NCI-H510A treated with DMSO at 0.1 percent for 48 hours (cell line): ENCODE measurements around the gene EYS.
A peak's percentile ranks its signal among the peaks of the same experiment; 100 is the strongest.
"Not testable (repeated sequence)": the region's sequence is repeated elsewhere in the genome, so short reads cannot be mapped to it uniquely, and the experiment has no call there.

ENCODE experiments used
- DNase-seq: peaks from one replicate; lab custom pipeline; 2025; lab: John Stamatoyannopoulos, UW

EYS gene

DNA sequence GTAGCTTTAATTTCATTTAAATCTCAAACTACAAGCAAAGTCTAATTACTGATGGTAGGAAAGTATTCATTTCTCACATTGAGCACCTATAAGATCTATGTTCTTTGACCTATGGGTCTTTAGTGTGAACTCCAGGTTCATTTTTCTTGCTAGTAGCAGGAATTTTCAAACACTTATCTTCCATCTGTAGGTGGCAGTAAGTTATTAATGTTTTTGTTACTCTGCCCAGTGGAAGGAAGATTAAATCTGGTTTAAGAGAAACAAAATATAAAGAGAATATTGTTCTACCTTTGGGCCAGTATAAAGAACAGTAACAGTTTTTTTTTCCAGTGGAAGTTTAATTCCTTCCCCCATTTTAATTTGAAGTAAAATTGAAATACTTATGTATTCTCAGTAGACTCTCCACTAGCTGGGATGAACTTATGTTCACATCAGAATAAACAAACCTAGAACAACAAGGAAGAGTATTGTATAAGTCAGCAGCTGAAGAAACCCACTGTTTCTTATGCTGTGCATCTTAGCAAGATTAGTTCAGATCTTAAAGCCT lies 1743.2 kb downstream of the EYS start:
- DNase-seq, result no peak

DNA sequence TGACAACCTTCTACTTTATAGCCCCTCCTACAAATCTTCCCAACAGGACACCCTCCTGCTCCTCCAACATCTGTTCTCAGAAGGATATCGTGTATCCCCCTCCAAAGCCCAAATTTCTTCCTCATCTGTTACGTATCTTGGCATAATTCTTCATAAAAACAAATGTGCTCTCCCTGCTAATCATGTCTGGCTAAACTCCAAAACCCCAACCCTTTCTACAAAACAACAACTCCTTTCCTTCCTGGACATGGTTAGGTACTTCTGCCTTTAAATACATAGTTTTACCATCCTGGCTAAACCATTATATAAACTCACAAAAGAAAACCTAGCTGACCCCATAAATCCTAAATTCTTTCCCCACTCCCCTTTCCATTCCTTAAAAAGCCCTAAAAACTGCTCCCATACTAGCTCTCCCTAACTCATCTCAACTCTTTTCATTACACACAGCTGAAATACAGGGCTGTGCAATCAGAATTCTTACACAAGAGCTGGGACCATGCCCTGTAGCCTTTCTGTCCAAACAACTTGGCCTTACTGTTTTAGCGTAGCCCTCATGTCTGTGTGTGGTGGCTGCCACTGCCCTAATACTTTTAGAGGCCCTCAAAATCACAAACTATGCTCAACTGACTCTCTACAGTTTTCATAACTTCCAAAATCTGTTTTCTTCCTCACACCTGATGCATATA lies 1753.5 kb downstream of the EYS start:
- not testable (repeated sequence) for DNase-seq

DNA sequence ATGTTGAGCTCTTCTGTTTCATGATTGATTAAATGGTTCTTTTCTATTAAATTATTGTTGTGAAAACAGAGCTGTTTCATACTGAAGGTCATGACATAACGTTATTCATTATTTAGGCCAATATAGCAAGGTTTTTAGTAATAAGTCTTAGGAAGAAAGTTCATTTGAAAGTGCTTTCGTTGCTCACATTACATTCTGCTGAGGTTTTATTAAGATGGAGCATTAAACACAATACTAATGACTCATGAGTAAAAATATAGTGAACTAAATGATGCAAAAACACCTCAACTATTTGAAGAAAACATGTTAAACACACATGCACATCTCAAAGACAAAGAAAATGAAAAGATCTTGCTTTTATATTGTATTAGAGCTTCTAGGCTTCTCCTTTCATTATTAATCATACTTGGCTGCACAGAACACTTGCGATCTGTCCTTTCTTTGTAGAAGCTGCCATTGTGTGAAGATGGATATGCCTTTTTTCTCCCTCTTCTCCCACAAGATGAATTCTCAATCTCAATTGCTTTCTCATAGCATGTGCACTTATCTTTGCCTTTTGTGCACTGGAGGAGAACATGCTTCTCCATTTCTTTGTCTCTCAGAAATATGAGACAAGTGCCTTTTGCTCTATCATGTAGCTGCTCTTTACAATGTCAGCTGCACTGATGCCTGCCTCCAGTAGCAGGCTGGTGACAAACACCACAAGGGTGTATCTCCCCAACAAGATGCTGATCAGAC lies 1759.1 kb downstream of the EYS start:
- DNase-seq, result no peak

DNA sequence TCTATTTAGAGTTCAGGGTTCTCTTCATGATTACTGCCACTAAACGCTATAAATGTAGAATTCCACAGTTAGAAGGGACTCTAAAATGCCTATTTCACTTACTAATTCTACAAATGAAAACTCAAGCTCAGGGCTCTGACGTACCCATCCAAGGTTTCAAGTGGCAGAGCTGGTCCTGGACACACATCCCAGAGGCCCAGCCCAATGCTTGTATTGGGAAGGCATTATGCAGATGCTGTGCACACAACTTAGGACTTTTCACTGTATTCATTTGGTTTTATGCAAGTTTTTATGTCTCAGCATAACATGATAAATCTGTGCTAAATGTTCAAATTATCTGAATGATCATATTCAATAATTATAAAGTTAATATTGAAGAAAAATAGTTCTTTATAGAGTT lies 1761.0 kb downstream of the EYS start:
- DNase-seq, result no peak

DNA sequence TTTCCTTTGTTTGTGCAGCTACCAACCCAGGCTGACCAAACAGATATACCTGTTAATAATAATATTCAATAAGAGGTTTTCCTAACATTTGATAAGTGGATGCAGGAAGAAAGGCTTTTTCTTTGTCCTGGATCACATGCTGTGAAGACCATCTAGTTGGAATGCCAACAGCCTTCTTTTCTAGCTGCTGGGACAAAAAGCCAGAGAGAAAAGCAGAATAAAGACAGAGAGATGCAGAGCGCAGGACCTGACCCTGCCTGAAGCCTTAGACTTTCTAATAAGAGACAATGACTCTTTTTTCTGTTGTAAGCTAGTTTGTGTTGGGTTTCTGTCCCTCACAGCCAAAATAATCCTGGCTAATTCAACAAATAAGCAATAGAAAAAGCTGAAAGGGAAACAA lies 1763.2 kb downstream of the EYS start:
- no peak for DNase-seq

DNA sequence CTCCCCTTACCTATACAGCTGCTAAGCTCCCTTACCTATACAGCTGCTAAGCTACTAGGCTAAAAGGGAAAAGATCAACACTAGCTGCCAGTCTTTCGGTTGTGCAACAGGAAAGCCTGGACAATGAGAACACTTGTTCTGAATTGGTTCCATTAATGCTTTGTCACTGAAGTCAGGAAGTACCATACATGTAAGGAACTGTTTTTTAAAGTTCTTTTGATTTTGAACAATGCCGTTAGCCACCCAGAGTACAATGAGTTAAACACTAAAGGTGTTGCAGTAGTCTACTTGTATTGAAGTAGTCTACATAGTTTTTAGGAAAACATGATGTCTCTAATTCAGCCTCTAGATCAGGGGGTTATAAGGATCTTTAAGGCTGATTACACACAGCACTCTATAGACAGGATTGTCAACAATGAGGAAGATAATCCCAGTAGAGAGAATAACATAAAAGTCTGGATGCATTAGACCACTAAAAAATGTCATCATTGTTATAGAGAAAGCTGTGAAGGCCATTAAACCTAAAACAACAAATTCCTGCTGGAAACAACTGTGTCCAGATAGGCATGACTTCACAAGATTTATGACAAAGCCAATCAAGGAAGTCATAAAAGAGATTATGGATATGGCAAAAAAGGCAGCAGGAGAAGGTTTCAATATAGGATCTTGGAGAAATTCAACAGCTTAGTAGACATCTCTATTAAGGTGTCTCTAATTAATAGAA lies 1765.1 kb downstream of the EYS start:
- DNase-seq, result no peak

DNA sequence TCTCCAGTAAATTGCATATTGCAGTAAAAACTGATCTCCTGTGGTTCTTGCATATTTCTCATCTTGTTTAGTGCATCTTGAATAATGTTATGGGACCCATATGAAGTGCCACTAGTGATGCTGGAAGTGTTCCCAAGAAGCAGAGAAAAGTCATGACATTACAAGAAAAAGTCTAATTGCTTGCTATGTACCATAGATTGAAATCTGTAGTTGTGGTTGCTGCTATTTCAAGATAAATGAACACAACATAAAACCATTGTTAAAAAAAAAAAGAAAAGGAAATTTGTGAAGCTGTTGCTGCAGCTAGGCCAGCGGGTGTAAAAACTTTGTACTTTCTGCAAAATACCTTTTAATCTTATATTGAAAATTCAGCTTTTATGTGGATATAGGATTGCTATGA lies 1767.0 kb downstream of the EYS start:
- DNase-seq, result no peak

DNA sequence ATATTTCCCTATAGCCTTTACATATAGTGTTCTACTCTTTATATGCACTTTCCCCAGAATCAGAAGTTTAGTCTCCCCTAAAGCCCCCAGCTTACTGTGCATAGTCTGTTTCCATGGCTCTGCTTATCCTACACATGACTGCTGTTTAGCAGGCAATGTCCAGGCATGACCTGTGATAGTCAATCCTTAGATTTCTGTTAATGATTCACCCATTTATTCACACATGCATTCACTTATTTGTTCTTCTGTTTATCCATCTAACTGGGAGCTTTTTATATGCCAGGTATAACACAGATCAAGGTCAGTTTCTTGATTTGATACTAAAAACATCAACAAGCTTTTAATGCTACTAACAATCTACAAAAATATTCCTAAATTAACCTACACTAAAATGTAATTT lies 1770.6 kb downstream of the EYS start:
- DNase-seq, result no peak

DNA sequence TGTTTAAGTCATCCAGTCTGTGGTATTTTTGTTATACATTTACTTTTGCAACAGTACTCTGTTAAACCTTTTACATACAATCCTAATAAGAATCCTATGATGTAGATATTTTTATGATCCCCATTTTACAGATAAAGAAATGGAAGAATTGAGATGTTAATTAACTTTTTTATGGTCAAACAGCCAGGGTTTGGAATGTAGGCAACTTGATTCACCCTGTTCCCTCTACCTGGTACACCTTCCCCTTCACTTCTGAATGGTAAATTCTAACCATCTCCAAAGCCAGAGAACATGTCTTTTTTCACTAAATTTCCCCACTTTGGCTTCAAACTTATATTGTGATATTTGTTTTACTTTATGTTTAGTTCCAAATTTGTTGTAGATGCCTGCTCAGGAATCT lies 1771.3 kb downstream of the EYS start:
- DNase-seq, result no peak

DNA sequence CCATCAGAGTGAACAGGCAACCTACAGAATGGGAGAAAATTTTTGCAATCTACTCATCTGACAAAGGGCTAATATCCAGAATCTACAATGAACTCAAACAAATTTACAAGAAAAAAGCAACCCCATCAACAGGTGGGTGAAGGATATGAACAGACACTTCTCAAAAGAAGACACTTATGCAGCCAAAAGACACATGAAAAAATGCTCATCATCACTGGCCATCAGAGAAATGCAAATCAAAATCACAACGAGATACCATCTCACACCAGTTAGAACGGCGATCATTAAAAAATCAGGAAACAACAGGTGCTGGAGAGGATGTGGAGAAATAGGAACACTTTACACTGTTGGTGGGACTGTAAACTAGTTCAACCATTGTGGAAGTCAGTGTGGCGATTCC lies 1773.1 kb downstream of the EYS start:
- DNase-seq, result not testable (repeated sequence)

DNA sequence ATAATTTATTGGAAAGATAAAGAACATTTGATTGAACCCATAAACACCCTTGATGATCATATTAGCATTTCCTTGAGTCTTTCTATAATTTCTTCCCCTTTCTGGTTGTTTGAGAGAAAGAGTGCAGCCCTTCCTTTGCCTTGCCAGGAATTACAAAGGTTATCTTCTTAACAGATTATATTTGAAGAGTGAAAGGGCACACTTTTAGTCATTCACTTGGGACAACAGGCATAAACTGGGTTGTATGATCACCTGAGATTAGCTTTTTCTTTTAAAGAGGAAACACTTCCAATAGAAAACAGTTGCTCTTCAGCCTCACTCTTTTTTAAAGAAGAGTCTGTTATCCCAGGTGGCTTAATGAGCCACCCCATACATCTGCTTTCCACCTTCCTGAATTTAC lies 1776.2 kb downstream of the EYS start:
- no peak for DNase-seq

DNA sequence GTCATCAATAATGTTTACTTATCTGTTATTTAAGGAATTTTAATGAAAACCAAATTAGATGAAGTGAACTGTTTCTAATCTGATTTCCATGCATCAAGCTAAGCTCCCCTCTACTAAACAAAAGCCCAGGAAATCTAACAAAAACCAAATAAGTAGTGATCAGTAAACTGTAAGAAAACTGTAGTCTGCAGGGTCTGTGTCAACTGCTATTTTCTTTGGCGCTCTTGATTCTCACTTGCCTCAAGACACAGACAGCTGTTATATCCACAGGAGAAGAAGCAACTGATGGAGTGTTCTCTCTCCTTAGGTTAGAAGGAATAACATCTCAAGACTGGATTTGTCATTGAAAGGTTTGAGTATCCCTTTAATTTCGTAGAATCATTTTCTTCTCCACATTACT lies 1777.9 kb downstream of the EYS start:
- no peak for DNase-seq

DNA sequence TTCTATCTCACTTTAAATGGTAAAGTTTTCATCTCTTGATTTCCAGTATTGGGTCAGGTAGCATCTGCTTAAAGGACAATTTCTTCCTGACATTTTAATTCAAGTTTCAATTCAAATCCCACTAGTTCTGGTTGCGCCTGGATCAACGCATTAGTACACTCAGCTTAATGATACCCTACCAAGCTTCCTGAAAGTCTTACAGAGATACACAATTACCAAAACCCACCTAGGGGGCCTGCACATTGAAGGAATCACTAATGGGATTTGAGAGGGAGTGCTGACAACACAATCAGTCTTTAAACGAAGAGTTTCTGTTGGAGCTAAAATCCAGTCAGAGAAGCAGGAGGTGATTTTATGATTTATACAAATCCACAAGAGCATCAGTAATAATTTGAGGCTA lies 1778.4 kb downstream of the EYS start:
- DNase-seq, result no peak

DNA sequence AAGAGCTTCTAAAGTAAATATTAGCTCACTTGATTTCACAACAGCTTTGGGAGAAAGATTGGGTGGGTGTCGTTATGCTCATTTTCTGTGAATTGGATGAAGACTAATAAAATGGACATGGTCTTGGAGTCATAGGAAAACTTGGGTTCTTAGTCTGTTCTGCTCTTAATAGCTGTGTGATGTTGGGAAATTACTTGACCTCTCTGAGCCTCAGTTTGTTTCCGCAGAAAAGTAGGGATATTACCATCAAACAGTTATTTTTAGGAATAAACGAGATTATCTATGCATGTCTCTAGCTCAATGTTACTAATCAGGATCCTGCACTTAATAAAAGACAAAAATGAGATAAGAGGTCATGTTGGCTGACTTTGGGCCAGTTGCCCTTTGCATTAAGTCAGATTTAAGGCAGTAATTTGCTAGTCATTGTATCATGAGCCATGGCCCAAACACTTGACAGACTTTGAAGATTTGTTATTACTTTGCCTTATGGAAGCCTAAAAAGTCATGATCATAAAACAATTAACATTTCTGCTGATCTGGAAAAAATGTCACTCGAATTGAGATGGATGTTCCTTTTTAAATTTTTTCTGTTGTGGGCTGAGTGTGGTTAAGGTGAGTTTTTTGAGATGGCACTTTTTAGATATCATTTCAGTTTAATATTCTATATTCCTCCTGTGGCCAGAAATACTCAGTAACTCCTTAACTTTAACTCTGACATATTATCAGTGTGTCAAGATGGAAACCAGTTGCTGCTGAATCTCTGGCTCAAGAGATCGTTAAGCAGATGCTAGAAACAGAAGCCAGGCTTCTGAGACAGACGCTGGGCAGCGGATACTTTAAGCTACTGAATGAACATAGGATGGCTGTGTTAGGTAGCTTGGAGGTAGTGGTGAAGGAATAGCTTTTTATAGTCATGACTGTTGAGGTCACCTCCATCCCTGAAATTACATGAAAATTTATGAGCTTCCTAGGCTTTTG lies 1779.8 kb downstream of the EYS start:
- no peak for DNase-seq

DNA sequence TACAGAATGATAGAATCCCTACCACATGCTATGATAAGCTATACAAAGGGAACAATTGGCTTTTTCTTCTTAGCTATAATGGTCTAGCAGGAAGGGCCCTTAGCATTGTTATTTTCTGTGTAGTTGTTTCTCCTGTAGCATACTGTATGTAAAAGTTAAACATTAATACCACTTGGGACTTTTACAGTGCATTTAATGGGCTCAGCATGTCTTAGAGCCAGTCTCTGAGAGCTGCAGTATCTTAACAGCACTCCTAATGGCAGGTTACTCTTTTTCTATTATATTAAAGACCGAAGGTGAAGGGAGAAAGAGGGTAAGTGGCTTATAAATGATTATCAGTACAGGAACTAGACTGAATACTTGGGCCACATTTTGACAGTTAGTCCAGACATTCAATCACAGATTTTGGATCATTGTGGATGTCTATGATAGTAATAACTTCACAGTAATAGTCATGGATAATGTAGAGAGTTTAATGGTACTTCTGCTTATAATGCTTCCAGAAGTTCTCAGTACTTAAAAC lies 1780.7 kb downstream of the EYS start:
- DNase-seq, result no peak

DNA sequence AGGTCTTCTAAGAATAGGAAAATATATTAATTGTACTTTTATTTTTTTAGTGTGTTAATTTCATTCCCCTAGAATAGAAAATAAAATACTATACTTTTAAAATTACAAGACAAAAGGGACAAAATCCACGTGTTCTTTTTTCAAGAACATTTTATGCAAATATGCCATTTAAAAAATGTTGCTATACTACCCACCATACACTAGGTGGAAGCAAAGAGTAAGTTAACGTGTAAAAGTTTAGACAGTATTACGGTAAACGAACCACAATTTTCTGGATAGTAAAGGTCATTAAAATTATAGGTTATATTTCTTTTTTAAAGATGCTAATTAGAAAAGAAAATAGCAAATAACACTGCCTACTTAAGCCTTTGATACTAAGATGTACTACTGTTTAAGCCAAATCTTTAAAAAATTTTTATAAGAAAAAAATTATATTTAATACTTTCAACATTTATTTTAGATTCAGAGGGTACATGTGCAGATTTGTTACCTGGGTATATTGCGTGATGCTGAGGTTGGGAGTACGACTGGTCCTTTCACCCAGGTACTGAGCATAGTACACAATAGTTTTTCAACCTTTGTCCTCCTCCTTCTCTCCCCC lies 1783.8 kb downstream of the EYS start:
- peak; percentile 47 for DNase-seq

DNA sequence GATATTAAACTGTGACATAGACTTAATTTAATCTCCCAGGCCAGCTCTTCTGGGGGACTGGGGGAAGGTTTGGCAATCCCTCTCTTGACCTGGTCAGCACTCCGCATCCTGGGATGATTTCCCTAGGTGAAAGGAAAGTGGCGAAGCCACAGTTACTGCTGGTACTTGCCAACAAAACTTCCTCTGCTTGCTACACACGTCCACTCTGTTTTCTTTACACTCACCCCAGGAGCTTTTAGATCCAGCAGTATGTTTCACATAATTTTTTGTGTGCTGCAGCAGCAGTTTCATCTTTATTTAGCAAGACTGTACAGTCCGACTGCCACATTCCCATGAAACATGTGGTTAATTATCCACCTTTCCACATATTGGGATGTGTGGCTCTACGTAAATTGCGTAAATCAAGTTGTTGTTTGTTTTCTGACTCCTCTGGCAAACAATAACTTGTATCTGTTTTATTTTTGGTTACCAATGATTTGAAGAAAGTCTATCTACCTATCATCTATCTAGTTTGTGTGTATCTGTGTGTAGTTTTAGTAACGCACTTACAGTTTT lies 1787.4 kb downstream of the EYS start:
- DNase-seq, result no peak

DNA sequence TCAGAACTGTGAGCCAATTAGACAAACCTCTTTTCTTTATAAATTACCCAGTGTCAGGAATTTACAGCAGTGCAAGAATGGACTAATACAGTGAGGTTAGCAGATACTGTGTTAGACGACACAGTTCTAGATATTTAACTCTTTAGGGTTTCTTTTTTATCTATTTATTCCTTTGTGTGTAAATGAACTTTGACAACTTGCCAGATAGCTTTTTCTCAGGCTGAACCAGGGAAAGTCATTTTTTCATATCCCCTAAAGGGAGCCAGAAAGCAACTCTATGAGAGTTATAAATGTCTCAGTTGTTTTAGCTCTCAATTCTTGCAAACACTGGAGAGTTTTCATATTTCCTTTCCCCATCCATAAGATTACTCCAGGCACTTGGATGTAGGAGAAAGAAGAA lies 1794.1 kb downstream of the EYS start:
- no peak for DNase-seq

DNA sequence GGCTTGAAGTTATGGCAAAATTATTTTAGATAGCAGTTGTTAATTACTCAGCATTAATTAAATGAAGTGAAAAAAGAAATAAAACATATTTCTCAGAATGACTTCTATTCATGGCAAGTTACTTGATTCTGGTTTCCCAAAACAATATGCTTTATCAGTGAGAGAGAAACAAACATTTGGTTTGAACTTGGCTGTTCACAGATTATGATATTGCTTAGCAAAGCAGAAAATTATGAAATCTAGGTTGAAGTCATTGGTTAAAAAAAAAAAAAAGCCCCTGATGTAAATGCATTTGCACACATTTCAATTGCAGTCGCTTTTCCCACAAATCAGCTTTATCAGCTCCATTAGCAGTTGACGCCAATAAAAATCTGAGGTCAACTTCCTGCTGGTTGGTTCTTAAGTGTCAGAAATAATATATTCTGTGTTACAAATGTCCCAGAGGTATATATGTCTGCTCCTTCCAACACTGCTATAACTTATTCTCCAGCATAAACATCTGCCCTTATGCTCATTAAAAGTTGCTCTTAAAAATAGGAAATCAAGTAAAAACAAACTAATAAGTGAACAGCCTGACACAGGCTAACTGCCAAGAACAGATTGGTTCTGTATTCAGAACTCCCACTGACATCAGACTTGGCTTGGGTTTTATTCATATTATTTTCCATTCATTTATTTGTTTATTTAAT lies 1796.0 kb downstream of the EYS start:
- DNase-seq, result no peak

DNA sequence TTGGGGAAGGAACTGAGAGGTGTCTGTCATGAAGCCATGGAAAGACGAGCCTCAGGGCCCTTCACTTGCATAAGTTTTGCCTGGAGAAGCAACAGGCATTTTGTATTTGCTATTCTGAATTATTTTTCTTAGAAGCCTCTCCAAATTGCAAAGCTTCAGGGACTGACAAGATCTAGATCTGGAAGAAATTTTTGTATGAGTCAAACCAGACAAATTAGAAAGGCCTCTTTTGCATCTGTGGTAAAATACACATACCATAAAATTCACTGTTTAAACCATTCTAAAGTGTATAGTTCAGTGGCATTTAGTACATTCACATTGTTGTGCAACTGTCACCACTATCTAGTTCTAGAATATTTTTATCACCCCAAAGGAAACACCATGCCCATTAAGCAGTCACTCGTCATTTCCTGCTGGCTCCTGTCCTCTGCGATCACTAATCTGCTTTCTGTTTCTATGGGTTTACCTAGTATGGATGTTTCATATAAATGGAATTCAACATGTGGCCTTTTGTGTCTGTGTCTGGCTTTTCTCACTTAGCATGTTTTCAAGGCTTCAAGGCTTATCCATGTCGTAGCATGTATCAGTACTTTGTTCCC lies 1802.3 kb downstream of the EYS start:
- DNase-seq, result no peak
